Measurements from ENCODE around the gene ZMYND8. TPM values are rescaled to one million over a fixed set of nuclear protein-coding genes. Genes with fewer than 3 reads are reported as not detected.

Gene ZMYND8
- total RNA-seq, 1 experiment from 2014 or later, result 29.0 TPM

DNA sequence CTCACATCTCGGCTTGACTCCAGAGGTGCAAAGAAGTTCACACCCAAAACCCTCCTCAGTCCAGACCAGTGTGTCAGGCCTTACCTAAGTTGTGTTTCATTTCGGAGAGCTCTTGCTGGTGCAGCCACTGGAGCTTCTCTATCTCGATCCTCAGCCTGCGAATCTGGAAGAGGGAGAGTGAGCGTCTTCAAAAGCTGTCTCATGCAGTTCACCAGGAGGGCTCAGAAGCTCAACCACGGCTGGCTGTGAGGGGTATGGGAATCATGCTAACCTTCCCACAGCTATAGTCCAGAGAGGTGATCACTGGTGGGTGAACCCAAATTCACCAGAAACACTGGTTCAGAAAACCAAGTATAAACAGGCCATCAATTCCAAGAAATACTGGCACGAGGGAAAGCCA, 129.4 kb downstream of the ZMYND8 start:
- no peak overlapping the region for H3K4me2 ChIP-seq (ENCODE audit: low read length)
- DNase-seq (ENCODE audit: low read depth, low spot score) (no peak), ATAC-seq (no peak)
- intact Hi-C loops (cut with micrococcal nuclease), result no loop called here
- H4K20me1 ChIP-seq (ENCODE audit: insufficient read depth), result no peaks in the 10 kb centered on the region
- H3K36me3 ChIP-seq (ENCODE audit: control insufficient read depth in 1 of 2, insufficient read depth in 2 of 2, low read length in 2 of 2), result peaks cover 37 to 44% of the 10 kb centered on the region in 2 experiments
- ChIA-PET RAD21 (ENCODE audit: low non-redundant PET in 1 of 2, low total read pairs in 2 of 2, uncharacterized antibody in 2 of 2, unreplicated experiment in 2 of 2) (no interaction called here), POLR2A (no interaction called here), CTCF (no interaction called here)
- no peaks in the 10 kb centered on the region for H3K9me3 ChIP-seq (ENCODE audit: control insufficient read depth in 1 of 2, insufficient read depth in 1 of 2, low read depth in 1 of 2, low read length in 2 of 2)
- no peak overlapping the region for H2AFZ ChIP-seq (ENCODE audit: low read depth, low read length, poor library complexity, severe bottlenecking)
- TF ChIP-seq TCF7L2 (IDR thresholded peaks at IDR 0.05; ENCODE audit: borderline replicate concordance, extremely low read depth, insufficient read depth, insufficient read length) (no peak), SIN3A (IDR thresholded peaks at IDR 0.05; ENCODE audit: low read depth) (no peak), JUND (IDR thresholded peaks at IDR 0.05) (no peak)
- H3K79me2 ChIP-seq (ENCODE audit: insufficient read depth, low read length), result no peaks in the 10 kb centered on the region
- BruUV-seq (replicated peaks), result no TSS peak
- no peaks in the 10 kb centered on the region for H3K9me2 ChIP-seq (ENCODE audit: insufficient read depth)
- no peaks in the 10 kb centered on the region for H3K4me1 ChIP-seq (ENCODE audit: control insufficient read depth in 1 of 2, insufficient read depth in 2 of 2, low read length in 2 of 2)
- H3K9ac ChIP-seq (ENCODE audit: low read length), result no peak overlapping the region
- no peak overlapping the region for H3K4me3 ChIP-seq (replicated peaks in 1 of 2; ENCODE audit: low read depth in 1 of 2, low read length in 2 of 2)
- H3K27me3 ChIP-seq (ENCODE audit: insufficient read depth, low read length), result no peaks in the 10 kb centered on the region
- H3K27ac ChIP-seq (ENCODE audit: low read depth, low read length), result no peak overlapping the region

DNA sequence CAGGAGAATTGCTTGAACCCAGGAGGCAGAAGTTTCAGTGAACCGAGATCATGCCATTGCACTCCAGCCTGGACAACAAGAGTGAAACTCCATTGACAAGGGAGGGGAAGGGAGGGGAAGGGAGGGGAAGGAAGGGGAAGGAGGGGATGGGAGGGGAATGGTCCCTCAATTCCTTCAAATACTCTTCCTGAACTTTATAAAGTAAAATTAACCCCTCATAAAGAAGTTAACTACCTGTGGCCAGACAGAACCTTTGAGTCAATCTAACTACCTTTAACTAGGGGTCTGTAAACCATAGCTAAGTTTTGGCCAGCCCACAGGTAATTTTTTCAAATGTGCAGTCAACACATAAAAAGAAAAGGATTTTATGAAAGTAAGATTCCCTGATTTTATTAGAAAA, 131.0 kb downstream of the ZMYND8 start:
- Histone ChIP-seq H3K36me3 (ENCODE audit: control insufficient read depth in 1 of 2, insufficient read depth in 2 of 2, low read length in 2 of 2) (peaks cover 37 to 44% of the 10 kb centered on the region in 2 experiments), H3K4me2 (ENCODE audit: low read length) (no peak overlapping the region), H3K9me3 (ENCODE audit: control insufficient read depth in 1 of 2, insufficient read depth in 1 of 2, low read depth in 1 of 2, low read length in 2 of 2) (no peaks in the 10 kb centered on the region), H3K4me1 (ENCODE audit: control insufficient read depth in 1 of 2, insufficient read depth in 2 of 2, low read length in 2 of 2) (no peaks in the 10 kb centered on the region), H3K27ac (ENCODE audit: low read depth, low read length) (no peak overlapping the region), H2AFZ (ENCODE audit: low read depth, low read length, poor library complexity, severe bottlenecking) (no peak overlapping the region), H3K4me3 (replicated peaks in 1 of 2; ENCODE audit: low read depth in 1 of 2, low read length in 2 of 2) (no peak overlapping the region), H3K9ac (ENCODE audit: low read length) (no peak overlapping the region), H4K20me1 (ENCODE audit: insufficient read depth) (no peaks in the 10 kb centered on the region), H3K9me2 (ENCODE audit: insufficient read depth) (no peaks in the 10 kb centered on the region), H3K79me2 (ENCODE audit: insufficient read depth, low read length) (0 out of 2 replicates have a peak, but pooled peaks cover 1% of the 10 kb centered on the region), H3K27me3 (ENCODE audit: insufficient read depth, low read length) (no peaks in the 10 kb centered on the region)
- DNase-seq (ENCODE audit: low read depth, low spot score), result no peak
- no peak for ATAC-seq
- intact Hi-C loops (cut with micrococcal nuclease), result no loop called here
- CTCF ChIA-PET, result no interaction called here
- POLR2A ChIA-PET, result no interaction called here
- RAD21 ChIA-PET (ENCODE audit: low non-redundant PET in 1 of 2, low total read pairs in 2 of 2, uncharacterized antibody in 2 of 2, unreplicated experiment in 2 of 2), result no interaction called here
- BruUV-seq (replicated peaks), result no TSS peak
- TF ChIP-seq EZH2 (IDR thresholded peaks at IDR 0.05) (no peak), POLR2A (IDR thresholded peaks at IDR 0.05; ENCODE audit: borderline replicate concordance, extremely low read depth, insufficient read depth, insufficient read length) (no peak), ZNF274 (IDR thresholded peaks at IDR 0.05; ENCODE audit: low read depth, low read length) (no peak), EZH2phosphoT487 (IDR thresholded peaks at IDR 0.05; ENCODE audit: borderline replicate concordance) (no peak)
- TF ChIP-seq, protein P1, sequence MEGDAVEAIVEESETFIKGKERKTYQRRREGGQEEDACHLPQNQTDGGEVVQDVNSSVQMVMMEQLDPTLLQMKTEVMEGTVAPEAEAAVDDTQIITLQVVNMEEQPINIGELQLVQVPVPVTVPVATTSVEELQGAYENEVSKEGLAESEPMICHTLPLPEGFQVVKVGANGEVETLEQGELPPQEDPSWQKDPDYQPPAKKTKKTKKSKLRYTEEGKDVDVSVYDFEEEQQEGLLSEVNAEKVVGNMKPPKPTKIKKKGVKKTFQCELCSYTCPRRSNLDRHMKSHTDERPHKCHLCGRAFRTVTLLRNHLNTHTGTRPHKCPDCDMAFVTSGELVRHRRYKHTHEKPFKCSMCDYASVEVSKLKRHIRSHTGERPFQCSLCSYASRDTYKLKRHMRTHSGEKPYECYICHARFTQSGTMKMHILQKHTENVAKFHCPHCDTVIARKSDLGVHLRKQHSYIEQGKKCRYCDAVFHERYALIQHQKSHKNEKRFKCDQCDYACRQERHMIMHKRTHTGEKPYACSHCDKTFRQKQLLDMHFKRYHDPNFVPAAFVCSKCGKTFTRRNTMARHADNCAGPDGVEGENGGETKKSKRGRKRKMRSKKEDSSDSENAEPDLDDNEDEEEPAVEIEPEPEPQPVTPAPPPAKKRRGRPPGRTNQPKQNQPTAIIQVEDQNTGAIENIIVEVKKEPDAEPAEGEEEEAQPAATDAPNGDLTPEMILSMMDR (IDR thresholded peaks at IDR 0.05 in 2 of 3, conservative IDR thresholded peaks at IDR 0.05 in 1 of 3; ENCODE audit: borderline replicate concordance in 1 of 3, insufficient read depth in 1 of 3, low read depth in 2 of 3, low read length in 2 of 3), result no peak

Data from HCT116 (cell line).